GM18502 (cell line): ENCODE results near the gene CXCR1.
"Not testable (repeated sequence)": the region's sequence is repeated elsewhere in the genome, so short reads cannot be mapped to it uniquely, and the experiment has no call there.

Source experiments
- ATAC-seq: cut with Tn5 transposase; IDR thresholded peaks from one replicate; pipeline ENCODE4 v1.9.1; 2021; ENCODE audit warnings: mild to moderate bottlenecking; ENCODE audit not compliant: unreplicated experiment, poor library complexity

The CXCR1 gene

GRCh38 chr2:218166791-218167190 is at the start of gene CXCR1:
CXCR1 (minus strand) TSS chr2:218166962; CDS start chr2:218165211, 1,751 bp downstream.
- ATAC-seq: no peak

GRCh38 chr2:218216336-218216673 is 49.5 kb upstream of the CXCR1 start:
- no peak for ATAC-seq

DNA sequence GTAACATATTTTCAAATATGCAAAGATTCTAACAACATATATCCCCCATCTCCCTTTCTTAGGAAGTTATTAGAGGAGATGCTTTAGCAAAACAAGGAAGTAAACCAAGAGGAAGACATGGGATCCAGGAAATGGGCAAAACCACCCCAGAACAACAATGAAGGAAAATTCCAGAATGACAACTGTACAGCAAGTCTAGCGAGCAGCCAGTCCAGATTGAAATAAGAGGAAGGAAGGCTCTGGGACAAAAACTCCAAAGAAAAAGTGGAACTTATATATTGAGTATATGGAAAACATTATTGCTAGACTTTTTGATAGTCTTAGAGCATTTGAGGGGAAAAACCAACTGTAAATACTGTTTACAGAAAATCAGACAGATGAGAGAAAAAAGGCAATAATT is 47.4 kb upstream of the CXCR1 start:
- ATAC-seq: no peak

GRCh38 chr2:218209078-218209477 is 42.3 kb upstream of the CXCR1 start:
- ATAC-seq: no peak

DNA sequence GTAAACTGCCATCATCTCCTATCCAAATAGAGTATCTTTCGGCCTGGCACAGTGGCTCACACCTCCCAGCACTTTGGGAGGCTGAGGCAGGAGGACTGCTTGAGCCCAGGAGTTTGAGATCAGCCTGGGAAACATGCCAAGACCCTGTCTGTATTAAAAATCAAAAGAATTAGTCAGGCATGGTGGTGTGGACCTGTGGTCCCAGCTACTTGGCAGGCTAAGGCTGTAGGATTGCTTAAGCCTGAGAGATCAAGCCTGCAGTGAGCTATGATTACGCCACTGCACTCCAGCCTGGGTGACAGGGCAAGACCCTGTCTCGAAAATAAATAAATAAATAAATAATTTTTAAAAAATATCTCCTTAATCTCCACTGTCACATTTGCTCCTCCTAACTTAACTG is 35.5 kb upstream of the CXCR1 start:
- ATAC-seq: no peak

DNA sequence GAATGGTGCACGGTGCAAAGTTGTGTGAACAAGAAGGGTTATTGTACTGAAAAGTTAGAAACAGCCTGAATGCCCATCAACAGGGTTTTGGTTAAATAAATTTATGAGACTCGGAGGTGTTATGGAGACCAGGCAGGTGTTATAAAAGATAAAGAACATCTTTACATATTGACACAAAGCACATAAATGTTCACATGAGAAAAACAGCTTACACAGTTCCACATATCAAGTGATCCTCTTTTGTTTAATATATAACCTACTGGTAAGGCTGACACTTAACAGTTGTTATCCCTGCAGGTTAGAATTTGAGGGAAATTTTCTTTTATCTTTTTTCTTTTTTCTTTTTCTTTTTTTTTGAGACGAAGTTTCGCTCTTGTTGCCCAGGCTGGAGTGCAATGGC is 30.2 kb upstream of the CXCR1 start:
- no peak for ATAC-seq

DNA sequence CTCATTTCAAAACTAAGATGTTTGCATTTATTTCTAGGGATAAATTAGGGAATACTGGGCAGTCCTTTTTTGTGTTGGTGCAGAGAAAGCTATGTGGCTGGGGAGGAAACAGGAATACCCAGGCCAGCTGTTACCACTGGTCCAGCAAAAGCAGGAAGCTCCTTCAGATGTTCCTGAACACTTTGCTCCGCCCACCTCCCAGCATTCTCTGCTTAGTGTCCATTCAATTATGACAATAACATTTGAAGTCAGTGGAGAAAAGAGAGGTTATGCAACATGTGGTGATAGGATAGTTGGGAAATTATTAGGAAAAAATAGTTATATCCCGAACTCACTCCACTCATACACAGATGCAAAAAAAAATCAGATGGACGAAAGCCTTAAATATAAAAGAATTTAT is 28.1 kb upstream of the CXCR1 start:
- no peak for ATAC-seq

- no peak for ATAC-seq
These were observed 26.9 kb upstream of the CXCR1 start for GRCh38 chr2:218193701-218194100.

DNA sequence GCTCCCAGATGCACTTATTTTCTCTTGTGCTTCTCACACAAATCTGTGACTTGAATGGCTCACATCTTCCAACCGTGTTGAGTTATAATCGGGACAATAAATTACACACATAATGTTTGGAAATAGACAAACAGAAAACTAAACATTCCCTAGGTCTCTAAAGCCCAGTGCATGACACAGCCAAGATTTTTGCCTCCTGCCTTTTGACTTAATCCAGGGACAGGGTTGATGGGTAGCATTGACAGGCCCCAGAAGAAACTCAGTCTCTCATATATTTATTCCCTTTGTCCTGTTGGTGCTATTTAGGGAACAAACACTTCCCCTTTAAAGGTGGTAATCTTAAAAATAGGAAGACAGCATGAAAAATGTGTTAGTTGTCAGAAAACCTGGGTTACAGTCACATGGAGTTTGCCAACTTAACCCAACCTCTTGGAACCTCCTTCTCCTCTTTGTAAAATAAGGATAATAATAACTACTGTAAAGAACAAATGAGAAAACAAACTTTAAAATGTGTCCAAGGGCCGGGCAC is 26.2 kb upstream of the CXCR1 start:
- no peak for ATAC-seq

DNA sequence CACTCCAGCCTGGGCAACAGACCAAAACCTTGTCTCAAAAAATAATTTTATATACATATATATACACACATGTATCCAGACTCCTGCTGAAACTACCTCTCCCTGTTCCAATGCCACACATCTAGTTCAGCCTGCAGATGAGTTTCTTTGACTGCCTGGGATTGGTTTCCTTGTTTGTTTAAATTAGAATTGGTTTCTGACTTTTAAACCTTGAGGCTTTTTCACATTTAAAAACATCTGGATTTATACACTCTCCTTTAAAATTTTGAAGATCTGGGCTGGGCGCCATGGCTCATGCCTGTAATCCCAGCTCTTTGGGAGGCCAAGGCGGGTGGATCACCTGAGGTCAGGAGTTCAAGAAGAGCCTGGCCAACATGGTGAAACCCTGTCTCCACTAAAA is 21.8 kb upstream of the CXCR1 start:
- no peak for ATAC-seq

- no peak for ATAC-seq
These were observed 20.7 kb upstream of the CXCR1 start for GRCh38 chr2:218187296-218188015.

GRCh38 chr2:218186876-218187275 is 20.1 kb upstream of the CXCR1 start:
- ATAC-seq: no peak

DNA sequence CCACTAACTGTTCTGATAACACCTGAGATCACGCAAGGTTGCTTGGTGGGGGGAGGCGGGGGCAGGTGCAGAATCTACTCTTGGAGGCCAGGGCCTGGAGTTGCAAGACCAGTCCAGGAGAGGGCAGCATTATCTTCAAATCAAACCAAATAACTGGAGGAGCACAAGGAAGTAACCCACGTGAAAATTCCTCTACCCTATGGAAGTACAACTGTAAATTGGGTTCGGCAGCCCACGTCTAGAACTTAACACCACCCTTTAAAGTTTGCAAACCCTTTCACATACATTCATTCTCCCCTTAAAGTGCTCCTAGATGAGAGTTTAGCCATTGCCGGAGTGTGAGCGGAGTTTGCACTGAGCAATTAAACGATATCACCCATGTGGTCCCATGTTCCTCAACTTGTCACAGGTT is 19.6 kb upstream of the CXCR1 start:
- ATAC-seq: peak; percentile 59

- no peak for ATAC-seq
These were observed 17.6 kb upstream of the CXCR1 start for GRCh38 chr2:218184331-218184730.

- ATAC-seq: no peak
These were observed 13.8 kb upstream of the CXCR1 start for GRCh38 chr2:218180467-218181114.

DNA sequence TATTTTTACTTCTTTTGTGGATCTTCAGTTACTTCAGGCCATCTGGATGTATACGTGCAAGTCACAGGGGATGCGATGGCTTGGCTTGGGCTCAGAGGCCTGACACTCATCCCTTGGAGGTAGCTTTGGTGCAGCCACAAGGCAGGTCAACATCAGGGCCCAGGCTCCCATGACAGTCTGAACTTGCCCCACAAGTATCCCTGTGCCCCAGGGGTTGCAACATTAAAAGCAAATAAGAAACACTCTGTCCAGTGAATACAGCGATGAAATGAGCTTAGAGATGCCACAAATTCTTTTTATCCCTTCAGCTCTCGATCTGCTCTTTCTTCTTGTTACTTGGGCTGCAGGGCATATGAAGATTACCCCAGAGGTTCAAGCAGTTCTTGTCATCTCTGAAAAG is 13.0 kb upstream of the CXCR1 start:
- ATAC-seq: no peak

DNA sequence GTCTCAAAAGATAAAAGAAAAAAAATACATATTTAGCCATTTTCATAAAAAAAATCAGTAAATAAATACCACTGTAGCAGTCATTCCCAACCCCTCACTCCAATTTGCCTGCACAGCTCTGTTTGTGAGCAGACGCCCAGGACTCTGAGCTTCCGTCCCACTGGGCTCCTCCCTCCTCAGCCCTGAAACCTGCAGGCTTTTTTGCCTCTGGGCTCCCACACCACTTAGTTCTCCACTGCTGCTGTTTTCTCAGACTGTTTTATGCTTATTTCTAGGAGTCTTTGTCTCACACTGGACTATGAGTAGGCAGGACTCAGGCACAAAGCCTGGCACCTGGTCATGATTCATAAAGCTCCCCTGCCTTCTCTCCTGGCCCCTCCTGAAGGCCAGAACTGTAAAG is 6.1 kb upstream of the CXCR1 start:
- no peak for ATAC-seq

- not testable (repeated sequence) for ATAC-seq
These were observed 5.0 kb upstream of the CXCR1 start for GRCh38 chr2:218171744-218172143.

DNA sequence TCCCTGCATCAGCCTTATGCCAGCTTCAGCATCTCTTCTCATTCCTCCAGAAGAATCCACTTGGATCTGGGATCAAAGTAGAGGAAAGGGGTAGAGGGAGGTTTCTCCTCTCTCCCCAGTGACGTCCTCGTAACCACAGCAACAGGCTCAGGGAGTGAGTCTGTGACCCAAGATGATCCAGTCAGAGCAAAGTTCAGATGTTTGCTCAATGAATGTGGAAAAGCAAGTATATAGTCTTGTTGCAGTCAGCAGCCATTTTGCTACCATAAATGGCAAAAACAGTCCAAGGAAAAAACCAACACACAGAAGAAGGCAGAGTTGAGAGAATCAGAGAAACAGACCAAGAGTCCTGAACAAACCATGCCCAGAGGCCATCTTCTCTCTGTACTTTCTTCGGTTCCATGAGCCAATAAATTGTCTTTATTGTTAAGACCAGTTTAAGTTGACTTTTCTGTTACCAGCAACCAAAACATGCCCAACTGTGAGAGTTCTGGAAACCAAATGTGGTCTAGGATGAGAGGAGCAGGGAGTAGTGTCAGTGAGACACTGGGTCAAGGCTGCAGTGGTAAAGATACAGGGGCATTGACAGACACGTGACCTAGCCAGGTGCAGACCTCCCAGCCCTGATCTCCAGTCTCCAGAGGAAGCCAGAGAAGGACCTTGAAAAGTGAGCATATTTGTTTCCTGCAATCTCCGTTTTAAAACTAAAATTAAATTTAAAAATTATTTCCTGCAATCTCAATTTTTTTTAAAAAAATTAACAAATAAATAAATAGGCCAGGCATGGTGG is 3.2 kb upstream of the CXCR1 start:
- no peak for ATAC-seq

GRCh38 chr2:218168635-218169462 is 2.1 kb upstream of the CXCR1 start:
- ATAC-seq: no peak
